ENCODE data around the gene CNOT2. TPM values are rescaled to one million over a fixed set of nuclear protein-coding genes. Genes with fewer than 3 reads are reported as not detected.

CNOT2 gene
- total and polyA plus RNA-seq, 2 donors (not counting 3 experiments of a cell fraction or from before 2014, with no cell fraction given): 52.2 to 79.7 TPM

- intact Hi-C loops (cut with micrococcal nuclease): no loop called here
- dilution Hi-C loops (cut with MboI; ENCODE audit: extremely low pct_ligation_motif_present, low sequenced_read_pairs): no loop called here
- H3K36me3 ChIP-seq (ENCODE audit: control insufficient read depth in 2 of 2, extremely low read depth in 1 of 2, insufficient read depth in 2 of 2, low read length in 2 of 2): no peaks in the 10 kb centered on the region
- no peak overlapping the region for H3K4me3 ChIP-seq (replicated peaks in 1 of 3; ENCODE audit: insufficient read depth in 1 of 3, low read depth in 1 of 3, low read length in 3 of 3)
- H3K27ac ChIP-seq (ENCODE audit: insufficient read depth, low read depth, low read length): no peak overlapping the region
- no peaks in the 10 kb centered on the region for H3K9me1 ChIP-seq (replicated peaks; ENCODE audit: control insufficient read depth, extremely low read depth, insufficient read depth, low read length)
- H3K9ac ChIP-seq (replicated peaks; ENCODE audit: extremely low read depth, insufficient read depth, low read length): no peak overlapping the region
- peaks cover 7% of the 10 kb centered on the region for H4K20me1 ChIP-seq (replicated peaks; ENCODE audit: control insufficient read depth, extremely low read depth, insufficient read depth, low read length)
- ChIA-PET POLR2A (no interaction called here), CTCF (interaction anchor here (1.0 to 1.9 kb wide), 3 partner anchors 15 to 407 kb away, joined by 3 to 5 read pairs (median 3); no protein-coding TSS in a partner anchor)
- no peak overlapping the region for H2AFZ ChIP-seq (ENCODE audit: low read depth, low read length)
- no peak for DNase-seq (ENCODE audit: low read depth, low spot score)
- TF ChIP-seq POLR2A (IDR thresholded peaks at IDR 0.05; ENCODE audit: low read depth, low read length): no peak
- TF ChIP-seq CTCF (IDR thresholded peaks at IDR 0.05; ENCODE audit: extremely low read depth in 1 of 2, insufficient read depth in 1 of 2, low read depth in 1 of 2, low read length in 2 of 2): no peak
- TF ChIP-seq MAX (IDR thresholded peaks at IDR 0.05; ENCODE audit: insufficient read depth, insufficient read length): no peak
- no peak for TF ChIP-seq EZH2 (IDR thresholded peaks at IDR 0.05; ENCODE audit: borderline replicate concordance, low read depth, low read length, severe bottlenecking)
- no peak for TF ChIP-seq FOS (IDR thresholded peaks at IDR 0.05; ENCODE audit: borderline replicate concordance, insufficient read depth, low read length)
- TF ChIP-seq GATA2 (IDR thresholded peaks at IDR 0.05; ENCODE audit: insufficient read depth, insufficient read length, low read depth, low read length): no peak
- H3K4me2 ChIP-seq (ENCODE audit: insufficient read depth, low read length): no peak overlapping the region
- H3K9me3 ChIP-seq (replicated peaks; ENCODE audit: control insufficient read depth, insufficient read depth, low read length): no peaks in the 10 kb centered on the region
- no TSS peak for BruUV-seq (replicated peaks)
- no peaks in the 10 kb centered on the region for H3K27me3 ChIP-seq (ENCODE audit: control insufficient read depth in 2 of 2, insufficient read depth in 2 of 2, low read length in 2 of 2)
- H3K79me2 ChIP-seq (ENCODE audit: control insufficient read depth, insufficient read depth, low read length): peaks cover 55% of the 10 kb centered on the region
- FAIRE-seq: no peak
- H3K4me1 ChIP-seq (ENCODE audit: control insufficient read depth, extremely low read depth, insufficient read depth, low read length): no peaks in the 10 kb centered on the region
Observed at GRCh38 chr12:70307868-70308267, 64.6 kb downstream of the CNOT2 start.

All from endothelial cell of umbilical vein (primary cell).